Stimulated activated CD8-positive, alpha-beta memory T cell treated with anti-CD3 and anti-CD28 coated beads, Interleukin-2, amount 100 ng/mL, for 48 hours (primary cell): Measurements from ENCODE around the gene FNBP1.

Experiments used
- DNase-seq, 2 donors: peaks; one replicate each; pipeline ENCODE4 v3.0.0-alpha.2; 2020; ENCODE audit warnings: low read depth in 2 of 2

Gene FNBP1

GRCh38 chr9:129875181-129875611 is 167.8 kb downstream of the FNBP1 start:
- no peak for DNase-seq

GRCh38 chr9:129874261-129875101 is 168.5 kb downstream of the FNBP1 start:
- DNase-seq: no peak

DNA sequence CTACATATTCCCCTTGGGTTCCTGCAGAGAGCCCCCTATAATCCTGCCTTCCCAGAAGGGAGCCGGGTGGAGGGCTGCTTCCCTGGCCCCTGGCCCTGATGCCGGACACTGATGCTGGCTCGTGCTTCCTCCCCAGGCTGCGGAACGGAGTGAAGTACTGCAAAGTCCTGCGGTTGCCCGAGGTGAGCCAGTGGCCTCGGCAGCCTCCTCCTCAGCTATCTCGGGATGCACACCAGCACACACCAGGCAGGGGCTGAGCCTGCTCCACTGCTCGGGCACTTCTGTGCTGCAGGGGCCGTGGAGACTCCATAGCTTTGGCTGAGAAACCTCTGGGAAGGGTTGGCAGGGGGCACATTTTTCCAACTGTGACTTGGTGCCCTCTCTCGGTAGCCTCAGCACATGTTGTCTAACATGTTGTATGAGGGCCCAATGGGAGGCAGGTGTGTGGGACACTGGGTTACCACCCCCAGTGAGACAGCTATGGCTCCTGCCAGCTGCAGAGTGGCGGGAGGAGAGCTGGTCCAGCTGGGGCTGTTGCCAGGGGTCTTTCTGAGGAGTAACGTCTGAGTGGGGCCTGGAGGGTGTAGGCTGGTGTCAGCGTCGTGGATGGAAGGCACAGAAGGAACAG is 169.3 kb downstream of the FNBP1 start:
- DNase-seq: no peak

GRCh38 chr9:129871046-129871445 is 171.9 kb downstream of the FNBP1 start:
- DNase-seq: no peak

- DNase-seq: no peak
Measured at GRCh38 chr9:129869585-129870501, 173.1 kb downstream of the FNBP1 start.

GRCh38 chr9:129868872-129869486 is 174.0 kb downstream of the FNBP1 start:
- peak; percentile 68 to 72 for DNase-seq

DNA sequence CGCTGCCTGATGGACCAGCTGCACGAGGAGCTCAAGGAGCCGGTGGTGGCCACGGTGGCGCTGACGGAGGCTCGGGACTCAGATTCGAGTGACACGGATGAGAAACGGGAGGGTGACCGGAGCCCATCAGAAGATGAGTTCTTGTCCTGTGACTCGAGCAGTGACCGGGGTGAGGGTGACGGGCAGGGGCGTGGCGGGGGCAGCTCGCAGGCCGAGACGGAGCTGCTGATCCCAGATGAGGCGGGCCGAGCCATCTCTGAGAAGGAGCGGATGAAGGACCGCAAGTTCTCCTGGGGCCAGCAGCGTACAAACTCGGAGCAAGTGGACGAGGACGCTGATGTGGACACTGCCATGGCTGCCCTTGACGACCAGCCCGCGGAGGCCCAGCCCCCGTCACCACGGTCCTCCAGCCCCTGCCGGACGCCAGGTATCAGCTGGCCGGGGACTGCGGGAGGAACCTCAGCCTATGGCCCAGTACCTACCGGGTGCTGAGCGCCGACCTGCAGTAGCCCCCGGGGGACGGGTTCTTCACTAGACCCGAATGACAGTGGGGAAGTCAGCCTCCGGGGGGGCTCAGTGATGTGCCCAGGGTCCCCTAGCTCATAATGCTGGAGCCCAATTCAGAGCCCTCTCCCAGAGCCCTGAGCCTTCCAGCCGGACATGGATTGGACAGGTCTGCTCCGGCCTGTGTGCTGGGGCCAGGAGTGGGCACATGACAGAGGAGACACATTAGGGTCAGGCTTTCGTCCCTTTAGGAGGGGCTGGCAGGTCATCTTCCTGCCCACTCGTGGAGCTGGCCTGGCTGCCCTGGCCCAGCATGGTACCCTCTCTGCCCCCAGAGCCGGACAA is 174.7 kb downstream of the FNBP1 start:
- DNase-seq: no peak

DNA sequence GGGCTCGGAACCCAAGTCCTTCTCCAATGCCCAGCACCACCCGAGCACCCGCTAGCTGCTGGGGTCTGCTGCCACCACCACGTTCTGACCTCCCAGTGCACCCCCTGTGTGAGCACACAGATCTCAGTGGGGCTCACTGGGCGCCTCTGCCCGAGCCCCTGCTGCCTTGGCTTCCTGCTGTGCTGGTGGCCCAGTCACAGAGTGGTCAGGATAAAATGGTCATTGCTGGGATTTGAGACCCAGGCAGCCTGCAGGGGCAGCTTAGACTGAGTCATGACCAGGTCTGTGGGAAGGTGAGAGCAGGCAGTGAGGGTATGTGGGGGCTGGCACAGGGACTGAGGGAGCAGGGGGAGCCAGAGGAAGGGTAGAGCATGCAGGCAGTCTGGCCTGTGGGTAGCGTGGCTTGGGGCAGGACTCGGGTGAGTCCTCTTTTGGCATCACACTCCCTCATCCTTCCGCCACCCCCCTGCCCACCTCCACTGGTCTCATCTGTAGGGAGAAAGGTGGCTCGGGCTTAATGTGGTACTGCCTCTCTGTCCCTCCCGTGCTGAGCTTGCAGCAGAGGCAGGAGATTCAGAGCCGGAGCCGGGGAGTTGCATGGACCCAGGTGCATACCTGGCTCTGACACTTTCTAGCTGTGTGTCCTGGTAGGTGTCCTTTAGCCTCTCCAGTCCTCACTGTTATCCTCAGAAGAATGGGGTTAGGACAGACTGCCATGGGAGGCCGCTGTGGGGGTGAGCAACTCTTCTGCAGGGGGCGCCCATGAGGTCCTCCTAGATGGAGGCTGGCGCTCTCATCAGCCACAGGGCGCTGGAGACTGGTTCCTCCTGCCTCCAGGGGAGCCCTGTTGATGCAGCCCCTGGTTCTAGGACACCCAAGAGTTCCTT is 175.6 kb downstream of the FNBP1 start:
- DNase-seq: no peak

DNA sequence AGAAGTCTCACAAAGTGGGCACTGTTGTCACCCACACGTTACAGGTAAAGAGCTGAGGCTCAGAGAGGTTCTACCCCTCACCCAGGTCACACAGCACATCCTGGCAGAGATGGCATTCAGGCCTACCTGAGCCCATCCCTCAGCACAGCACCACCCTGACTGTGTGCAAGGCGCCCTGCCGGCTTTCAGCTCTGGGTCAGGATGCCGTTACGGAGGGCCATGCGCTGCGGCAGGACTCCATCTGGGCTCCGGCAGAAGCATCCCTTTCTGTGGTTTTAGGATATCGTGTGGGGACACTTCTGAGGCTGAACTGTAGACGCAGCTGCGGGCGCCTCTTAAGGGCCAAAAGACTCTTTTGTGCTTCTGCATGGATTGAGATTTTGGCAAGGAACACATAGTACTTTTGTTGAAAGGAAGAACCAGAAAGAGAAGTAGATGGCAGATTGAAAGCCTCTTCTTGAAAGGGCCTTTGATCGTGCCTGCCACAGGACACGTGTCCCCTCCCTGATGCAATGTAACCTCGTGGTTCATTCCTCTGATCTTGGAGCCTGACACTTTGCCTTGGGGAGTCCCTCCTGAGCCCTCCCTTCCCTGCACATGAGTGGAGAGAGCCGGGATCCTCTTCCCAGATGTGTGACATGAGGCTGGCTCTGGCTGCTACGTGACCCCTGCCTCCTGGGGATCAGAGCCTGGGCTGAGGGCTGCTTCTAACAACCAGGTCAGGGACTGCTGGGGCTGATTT is 176.4 kb downstream of the FNBP1 start:
- DNase-seq: no peak

DNA sequence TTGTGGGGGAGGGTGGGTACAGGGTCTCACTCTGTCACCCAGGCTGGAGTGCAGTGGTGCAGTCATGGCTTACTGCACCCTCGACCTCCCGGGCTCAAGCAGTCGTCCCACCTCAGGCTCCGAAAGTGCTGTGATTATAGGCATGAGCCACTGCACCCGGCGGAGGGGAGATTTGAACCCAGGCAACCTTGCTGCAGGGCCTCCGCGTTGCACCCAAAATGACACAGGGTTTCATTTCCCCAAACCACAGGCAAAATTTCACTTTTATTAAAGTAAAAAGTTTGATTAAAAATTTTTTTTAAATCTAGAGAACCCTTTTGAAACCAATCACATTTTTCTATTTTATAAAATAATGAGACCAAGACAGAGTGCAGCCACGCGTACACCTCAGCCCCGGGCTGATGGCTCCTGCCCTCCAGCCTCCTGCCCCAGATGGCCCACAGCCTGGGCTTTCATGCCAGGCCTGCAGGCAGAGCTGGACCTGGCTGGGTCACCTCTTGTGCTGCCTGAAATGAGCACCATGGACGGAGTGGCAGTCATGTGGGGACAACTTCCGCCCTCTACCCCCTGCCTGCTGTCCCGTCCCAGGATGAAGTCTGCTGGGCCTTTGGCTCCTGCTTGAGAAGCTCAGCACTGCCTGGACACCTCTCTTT is 177.2 kb downstream of the FNBP1 start:
- no peak for DNase-seq

- no peak for DNase-seq
Measured at GRCh38 chr9:129864991-129865647, 177.9 kb downstream of the FNBP1 start.

DNA sequence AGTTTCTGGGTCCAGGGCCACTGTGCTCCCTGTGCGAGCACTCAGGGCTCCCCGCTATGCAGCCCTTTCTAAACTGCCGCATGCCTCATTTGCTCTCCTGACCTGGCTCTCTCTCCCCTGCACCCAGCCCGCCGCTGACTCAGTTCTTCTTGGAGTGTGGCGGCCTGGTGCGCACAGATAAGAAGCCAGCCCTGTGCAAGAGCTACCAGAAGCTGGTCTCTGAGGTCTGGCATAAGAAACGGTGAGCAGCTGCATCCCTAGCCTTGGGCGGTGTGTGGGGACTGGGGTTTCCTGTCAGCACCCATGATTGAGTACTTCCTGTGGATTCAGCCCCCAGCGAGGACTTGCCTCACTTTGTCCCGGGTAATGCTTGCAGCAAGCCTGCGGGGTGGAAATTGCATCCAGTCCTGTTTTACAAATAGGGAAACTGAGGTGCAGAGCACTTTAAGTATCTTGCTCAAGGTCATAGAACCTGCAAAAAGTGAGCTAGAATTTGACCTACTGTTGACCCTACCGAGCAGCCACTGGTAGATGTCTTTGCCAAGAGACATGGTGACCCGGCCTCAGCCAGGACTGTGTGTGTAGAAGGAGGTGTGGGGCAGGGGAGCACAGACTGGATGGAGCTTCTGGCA is 179.8 kb downstream of the FNBP1 start:
- DNase-seq: peak; percentile 66 to 68

GRCh38 chr9:129861447-129861827 is 181.6 kb downstream of the FNBP1 start:
- no peak for DNase-seq

DNA sequence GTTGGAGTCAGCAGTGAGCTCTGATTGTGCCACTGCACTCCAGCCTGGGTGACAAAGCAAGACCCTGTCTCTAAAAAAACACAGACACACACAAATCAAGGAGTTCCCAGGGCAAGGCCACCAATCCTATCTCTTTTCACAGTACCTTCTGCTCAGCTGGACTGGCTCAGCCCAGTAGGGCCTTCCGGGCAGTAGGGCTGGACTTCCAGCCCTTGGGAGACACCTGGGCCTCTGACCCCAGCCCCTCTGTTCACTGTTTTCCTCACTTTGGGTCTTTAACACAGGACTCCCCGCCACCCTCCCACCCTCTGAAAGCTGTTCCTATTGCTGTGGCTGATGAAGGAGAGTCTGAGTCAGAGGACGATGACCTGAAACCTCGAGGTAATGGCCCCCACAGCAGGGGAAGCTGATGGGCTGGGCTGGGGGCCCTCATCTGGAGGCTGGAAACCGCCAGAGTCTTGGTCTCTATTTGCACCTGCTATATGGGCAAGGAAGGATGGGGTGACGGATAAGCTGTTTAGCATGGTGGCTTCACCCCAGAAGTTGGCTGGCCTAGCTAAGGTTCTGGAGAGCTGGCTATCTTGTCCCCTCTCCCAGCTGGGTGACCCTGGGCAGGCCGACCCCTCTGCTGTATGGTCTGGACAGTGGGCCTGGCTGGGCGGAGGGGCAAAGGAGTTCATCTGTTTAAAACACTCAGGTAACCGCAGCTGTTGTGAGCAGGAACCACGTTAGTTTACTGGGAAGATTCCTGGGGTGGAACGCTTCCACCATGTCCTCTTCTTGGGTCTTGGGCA is 182.1 kb downstream of the FNBP1 start:
- no peak for DNase-seq

DNA sequence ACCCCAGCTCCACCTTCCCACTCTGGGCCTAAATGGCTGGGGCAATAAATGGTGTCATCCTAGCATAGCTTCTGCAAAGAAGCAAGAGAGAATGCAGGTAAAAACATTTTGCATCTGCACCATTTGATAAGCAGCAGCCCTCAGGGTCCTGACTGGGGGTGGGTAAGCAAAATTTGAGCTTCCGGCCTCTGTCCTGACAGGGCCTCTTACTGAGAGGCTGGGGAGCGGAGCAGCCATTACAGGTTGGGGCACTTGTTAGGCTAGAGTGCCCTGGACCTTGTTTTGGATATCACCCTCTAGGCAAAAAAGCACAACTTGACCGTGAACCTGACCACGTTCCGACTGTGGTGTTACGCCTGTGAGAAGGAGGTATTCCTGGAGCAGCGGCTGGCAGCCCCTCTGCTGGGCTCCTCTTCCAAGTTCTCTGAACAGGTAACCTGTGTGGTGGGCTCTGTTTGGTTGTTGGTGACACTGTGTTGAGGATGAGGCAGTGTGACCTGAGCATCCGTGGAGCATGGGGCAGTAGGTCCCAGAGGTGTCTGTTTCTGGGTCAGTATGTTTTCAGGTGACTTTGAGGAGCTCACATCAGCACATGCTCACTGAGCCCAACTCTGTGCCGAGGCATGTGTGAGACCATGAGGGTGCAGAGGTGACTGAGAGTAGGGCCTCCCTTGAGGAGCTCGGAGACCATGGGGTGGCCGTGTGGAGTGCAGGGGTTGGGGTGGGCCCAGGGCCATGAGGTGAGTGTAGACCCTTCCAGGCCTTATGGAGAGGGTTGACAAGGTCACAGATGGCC is 184.6 kb downstream of the FNBP1 start:
- no peak for DNase-seq

GRCh38 chr9:129857207-129857606 is 185.8 kb downstream of the FNBP1 start:
- no peak for DNase-seq
